AG04450 (cell line): Measurements from ENCODE around the gene RALGPS1. TPM values are rescaled to one million over a fixed set of nuclear protein-coding genes. Genes with fewer than 3 reads are reported as not detected.

ENCODE experiments used
- CTCF ChIA-PET: fragments of 300-600, 350-600 bp; formaldehyde crosslinking; extraction: SDS; loops from one replicate; lab custom pipeline; 2022; ENCODE audit warnings: antibody characterized with exemption, inconsistent platforms; lab: Charles Lee
- POLR2A ChIA-PET: fragments of 350-600 bp; formaldehyde crosslinking; extraction: SDS; loops from one replicate; lab custom pipeline; 2021; ENCODE audit warnings: antibody characterized with exemption, inconsistent platforms; lab: Yijun Ruan, JAX
- DNase-seq: peaks from one replicate; pipeline ENCODE4 v3.0.0-alpha.2; 2011; ENCODE audit warnings: low read depth, low spot score
- H3K27ac ChIP-seq: one replicate; pipeline ENCODE4 v1.5.1; 2012; ENCODE audit warnings: low read depth, low read length, control low read depth
- H3K27me3 ChIP-seq: one replicate; pipeline ENCODE4 v1.6.0; 2012; ENCODE audit warnings: low read length; ENCODE audit not compliant: control insufficient read depth, insufficient read depth
- H3K4me3 ChIP-seq: 2 replicates; pipeline ENCODE4 v1.5.1; 2011; ENCODE audit warnings: mild to moderate bottlenecking, low read depth, low read length, control low read depth
- H3K9me3 ChIP-seq: 2 replicates; pipeline ENCODE4 v1.5.1; 2012; ENCODE audit warnings: low read length; ENCODE audit not compliant: control insufficient read depth, insufficient read depth
- polyA plus RNA-seq: library from polyadenylated mRNA; depleted of rRNA; stranded (reverse); fragments of >200 nt; gene quantifications from 2 replicates; pipeline ENCODE4 v1.2.3, GENCODE V29; 2011
- TF ChIP-seq, protein P1 (sequence below): IDR thresholded peaks from 2 replicates; pipeline ENCODE4 v1.5.1; 2011; ENCODE audit warnings: low read depth, low read length, control low read depth, inconsistent platforms

RALGPS1 gene
- polyA plus RNA-seq, 1 experiment = 4.6 TPM

DNA sequence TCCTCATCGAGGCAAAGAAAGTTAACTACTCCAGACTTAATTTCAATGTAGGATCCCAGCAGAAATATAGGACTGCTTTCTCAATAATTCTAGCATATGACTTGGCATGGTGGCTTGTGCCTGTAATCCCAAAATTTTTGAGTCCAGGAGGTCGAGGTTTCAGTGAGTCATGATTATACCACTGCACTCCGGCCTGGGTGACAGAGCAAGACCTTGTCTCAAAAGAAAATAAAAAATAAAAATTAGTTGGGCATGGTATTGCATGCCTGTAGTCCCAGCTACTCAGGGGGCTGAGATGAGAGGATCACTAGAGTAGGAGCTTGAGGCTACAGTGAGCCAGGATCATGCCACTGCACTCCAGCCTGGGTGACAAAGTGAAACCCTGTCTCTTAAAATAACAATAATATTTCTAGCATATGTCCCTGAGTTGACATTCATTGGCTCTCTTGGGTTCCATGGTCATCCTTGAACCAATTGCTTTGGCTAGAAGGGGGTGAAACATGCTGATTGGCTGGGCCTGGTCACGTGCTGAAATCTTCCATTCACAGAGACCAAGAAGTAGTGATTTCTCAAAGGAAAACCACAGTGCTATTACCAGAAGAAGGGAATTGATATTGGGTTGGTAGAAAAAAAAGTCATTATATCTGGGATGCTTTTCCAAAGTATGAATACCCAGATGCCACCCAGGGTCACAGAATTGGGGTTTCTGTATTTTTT is 318.4 kb downstream of the RALGPS1 start:
- DNase-seq = no peak
- ChIA-PET CTCF (no interaction called here), POLR2A (no interaction called here)
- Histone ChIP-seq H3K4me3 (no peak overlapping the region), H3K27ac (no peak overlapping the region), H3K27me3 (peaks cover 3% of the 10 kb centered on the region), H3K9me3 (no peaks in the 10 kb centered on the region)
- TF ChIP-seq, protein P1, sequence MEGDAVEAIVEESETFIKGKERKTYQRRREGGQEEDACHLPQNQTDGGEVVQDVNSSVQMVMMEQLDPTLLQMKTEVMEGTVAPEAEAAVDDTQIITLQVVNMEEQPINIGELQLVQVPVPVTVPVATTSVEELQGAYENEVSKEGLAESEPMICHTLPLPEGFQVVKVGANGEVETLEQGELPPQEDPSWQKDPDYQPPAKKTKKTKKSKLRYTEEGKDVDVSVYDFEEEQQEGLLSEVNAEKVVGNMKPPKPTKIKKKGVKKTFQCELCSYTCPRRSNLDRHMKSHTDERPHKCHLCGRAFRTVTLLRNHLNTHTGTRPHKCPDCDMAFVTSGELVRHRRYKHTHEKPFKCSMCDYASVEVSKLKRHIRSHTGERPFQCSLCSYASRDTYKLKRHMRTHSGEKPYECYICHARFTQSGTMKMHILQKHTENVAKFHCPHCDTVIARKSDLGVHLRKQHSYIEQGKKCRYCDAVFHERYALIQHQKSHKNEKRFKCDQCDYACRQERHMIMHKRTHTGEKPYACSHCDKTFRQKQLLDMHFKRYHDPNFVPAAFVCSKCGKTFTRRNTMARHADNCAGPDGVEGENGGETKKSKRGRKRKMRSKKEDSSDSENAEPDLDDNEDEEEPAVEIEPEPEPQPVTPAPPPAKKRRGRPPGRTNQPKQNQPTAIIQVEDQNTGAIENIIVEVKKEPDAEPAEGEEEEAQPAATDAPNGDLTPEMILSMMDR = no peak

DNA sequence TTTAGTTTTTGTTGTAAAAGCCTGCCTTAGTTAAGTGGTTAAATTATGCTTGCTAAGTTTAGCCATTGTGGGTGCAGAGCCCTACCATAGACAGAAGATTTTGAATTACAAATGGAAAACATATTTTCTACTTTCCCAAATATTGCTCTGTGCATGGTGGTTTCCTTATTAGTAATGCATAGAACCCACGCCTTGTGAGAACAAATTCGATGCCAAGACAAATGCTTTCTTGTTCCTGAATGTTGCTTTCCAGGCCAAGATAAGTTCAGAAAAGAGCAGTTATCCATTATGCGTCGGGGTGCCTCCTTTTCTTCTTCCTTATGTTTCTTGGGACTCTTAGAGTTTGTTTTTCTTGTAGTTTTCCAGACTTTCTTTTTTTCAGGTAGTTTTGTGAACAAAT is 319.0 kb downstream of the RALGPS1 start:
- Histone ChIP-seq H3K9me3 (no peaks in the 10 kb centered on the region), H3K27ac (no peak overlapping the region), H3K4me3 (no peak overlapping the region), H3K27me3 (peaks cover 3% of the 10 kb centered on the region)
- ChIA-PET POLR2A (interaction anchor here (1.7 kb wide), 1 partner anchor 11 kb away, joined by 5 read pairs; no protein-coding TSS in a partner anchor), CTCF (no interaction called here)
- no peak for DNase-seq
- TF ChIP-seq, protein P1 = no peak

DNA sequence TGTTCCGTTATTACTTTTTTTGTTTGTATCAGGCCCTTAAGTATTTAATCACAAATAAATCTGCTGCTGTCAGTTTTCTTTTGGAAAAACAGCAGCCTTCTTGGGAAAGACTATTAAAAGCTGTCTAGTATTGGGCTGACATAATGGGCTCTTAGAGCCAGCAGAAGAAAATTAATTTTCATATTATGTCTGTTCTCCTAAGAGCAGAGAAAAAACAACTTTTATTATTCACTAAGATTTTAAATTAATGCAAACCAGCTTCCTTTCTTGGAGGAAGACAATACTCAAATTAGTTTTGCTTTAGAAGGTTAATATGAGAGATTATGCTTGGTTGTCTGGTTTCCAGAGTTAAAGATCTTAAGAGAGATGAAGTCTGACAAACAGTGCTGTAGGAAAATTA is 319.4 kb downstream of the RALGPS1 start:
- ChIA-PET CTCF (no interaction called here), POLR2A (interaction anchor here (1.7 kb wide), 1 partner anchor 11 kb away, joined by 5 read pairs; no protein-coding TSS in a partner anchor)

DNA sequence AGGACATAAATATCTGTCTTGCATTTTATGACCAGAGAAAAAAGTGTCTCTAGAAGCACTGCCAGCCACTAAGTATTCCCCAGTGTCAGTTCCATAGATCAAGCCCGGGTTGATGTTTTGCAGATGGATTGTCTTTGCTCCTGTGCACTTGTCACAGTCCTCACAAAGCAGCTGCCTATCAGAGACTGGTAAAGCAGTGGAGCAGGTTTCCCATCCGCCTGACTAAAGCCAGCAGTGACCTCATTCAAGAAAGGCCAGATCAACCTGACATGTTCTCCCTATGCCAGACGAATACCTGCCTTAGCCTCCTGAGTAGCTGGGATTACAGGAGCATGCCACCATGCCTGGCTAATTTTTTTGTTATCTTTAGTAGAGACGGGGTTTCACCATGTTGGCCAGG is 323.2 kb downstream of the RALGPS1 start:
- peaks cover 3% of the 10 kb centered on the region for H3K27me3 ChIP-seq
- no peak for DNase-seq
- ChIA-PET POLR2A (interaction anchor here (0.6 kb wide), 1 partner anchor 13 kb away, joined by 7 read pairs; no protein-coding TSS in a partner anchor), CTCF (no interaction called here)
- H3K4me3 ChIP-seq = no peak overlapping the region
- TF ChIP-seq, protein P1 = no peak
- H3K9me3 ChIP-seq = no peaks in the 10 kb centered on the region
- H3K27ac ChIP-seq = no peak overlapping the region

More for the DNA sequence above, 319.4 kb downstream of the RALGPS1 start:
- DNase-seq = no peak
- TF ChIP-seq, protein P1 = no peak
- Histone ChIP-seq H3K27ac (no peak overlapping the region), H3K27me3 (peaks cover 3% of the 10 kb centered on the region), H3K9me3 (no peaks in the 10 kb centered on the region), H3K4me3 (no peak overlapping the region)

DNA sequence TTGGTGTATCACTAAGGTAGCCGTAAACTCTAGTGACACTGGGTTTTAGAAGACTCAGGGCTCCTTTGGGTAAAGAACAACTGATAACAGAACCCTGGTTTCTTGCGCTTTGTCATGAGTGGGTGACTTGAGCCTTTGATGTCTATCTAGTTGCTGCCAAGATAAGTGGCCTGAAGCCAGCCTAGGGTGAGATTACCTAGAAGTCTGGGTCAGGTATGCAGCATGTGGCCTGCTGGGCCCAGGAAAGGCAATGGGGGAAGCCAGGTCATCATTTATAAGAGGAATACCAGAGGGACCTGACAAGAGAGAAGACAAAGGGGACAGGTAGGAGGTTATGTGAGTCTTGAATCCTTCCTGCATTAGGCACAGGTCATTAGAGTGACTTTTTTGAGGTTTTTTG is 326.8 kb downstream of the RALGPS1 start:
- no peak for DNase-seq
- ChIA-PET CTCF (no interaction called here), POLR2A (no interaction called here)
- TF ChIP-seq, protein P1 = no peak
- Histone ChIP-seq H3K27ac (no peak overlapping the region), H3K9me3 (no peaks in the 10 kb centered on the region), H3K27me3 (no peaks in the 10 kb centered on the region), H3K4me3 (no peak overlapping the region)
